AG04449 (cell line): Measurements from ENCODE around the gene IFI27.
A peak's percentile ranks its signal among the peaks of the same experiment; 100 is the strongest.

ENCODE experiments used
- CTCF ChIA-PET: fragments of 350-600 bp; formaldehyde crosslinking; extraction: SDS; loops from one replicate; lab custom pipeline; 2021; ENCODE audit warnings: antibody characterized with exemption; lab: Yijun Ruan, JAX
- POLR2A ChIA-PET: fragments of 400-600, 350-600 bp; formaldehyde crosslinking; extraction: SDS; loops from one replicate; lab custom pipeline; 2020; ENCODE audit warnings: antibody characterized with exemption, inconsistent platforms; lab: Yijun Ruan, JAX
- DNase-seq: peaks from one replicate; pipeline ENCODE4 v3.0.0-alpha.2; 2010; ENCODE audit warnings: low read depth, low spot score
- H3K4me3 ChIP-seq: 2 replicates; pipeline ENCODE4 v1.5.1; 2011; ENCODE audit warnings: low read depth, mild to moderate bottlenecking, control low read depth, low read length
- TF ChIP-seq, protein P1 (sequence below): IDR thresholded peaks from one replicate; pipeline ENCODE4 v1.5.1; 2011; ENCODE audit warnings: mild to moderate bottlenecking, moderate library complexity, low read length, control low read depth, inconsistent platforms; ENCODE audit not compliant: insufficient read depth; ENCODE audit errors: missing control alignments

The IFI27 gene

DNA sequence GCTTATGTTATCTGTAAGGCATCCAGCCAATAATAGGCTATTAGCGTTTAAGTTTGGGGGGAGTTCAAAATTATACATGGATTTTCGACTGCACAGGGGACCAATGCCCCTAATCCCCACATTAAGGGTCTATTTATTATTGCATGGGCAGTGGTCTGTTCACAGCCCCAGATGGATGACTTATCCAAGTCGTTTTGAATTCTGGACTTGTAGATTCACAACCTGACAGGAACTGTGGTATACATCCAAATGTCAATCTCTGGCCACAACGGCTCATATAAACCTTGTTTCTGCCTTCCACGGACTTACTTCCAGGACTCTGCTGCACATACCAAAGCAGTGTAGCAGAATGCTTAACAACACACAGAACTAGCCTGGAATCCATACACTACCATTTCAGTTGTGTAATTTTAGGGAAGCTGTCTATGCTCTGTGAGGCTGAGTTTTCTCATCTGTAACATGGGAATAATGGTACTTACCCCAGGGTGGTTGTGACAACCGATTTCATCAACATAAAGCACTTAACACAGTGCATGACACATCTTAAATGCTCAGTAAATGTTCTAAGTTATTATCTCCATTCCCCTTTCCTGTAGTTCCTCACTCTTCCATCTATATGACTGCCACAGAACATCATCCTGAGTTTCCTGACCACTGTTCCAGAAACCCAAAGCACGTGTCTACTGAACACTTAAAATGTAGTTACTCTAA, 33.3 kb upstream of the IFI27 start:
- TF ChIP-seq, protein P1, sequence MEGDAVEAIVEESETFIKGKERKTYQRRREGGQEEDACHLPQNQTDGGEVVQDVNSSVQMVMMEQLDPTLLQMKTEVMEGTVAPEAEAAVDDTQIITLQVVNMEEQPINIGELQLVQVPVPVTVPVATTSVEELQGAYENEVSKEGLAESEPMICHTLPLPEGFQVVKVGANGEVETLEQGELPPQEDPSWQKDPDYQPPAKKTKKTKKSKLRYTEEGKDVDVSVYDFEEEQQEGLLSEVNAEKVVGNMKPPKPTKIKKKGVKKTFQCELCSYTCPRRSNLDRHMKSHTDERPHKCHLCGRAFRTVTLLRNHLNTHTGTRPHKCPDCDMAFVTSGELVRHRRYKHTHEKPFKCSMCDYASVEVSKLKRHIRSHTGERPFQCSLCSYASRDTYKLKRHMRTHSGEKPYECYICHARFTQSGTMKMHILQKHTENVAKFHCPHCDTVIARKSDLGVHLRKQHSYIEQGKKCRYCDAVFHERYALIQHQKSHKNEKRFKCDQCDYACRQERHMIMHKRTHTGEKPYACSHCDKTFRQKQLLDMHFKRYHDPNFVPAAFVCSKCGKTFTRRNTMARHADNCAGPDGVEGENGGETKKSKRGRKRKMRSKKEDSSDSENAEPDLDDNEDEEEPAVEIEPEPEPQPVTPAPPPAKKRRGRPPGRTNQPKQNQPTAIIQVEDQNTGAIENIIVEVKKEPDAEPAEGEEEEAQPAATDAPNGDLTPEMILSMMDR, result no peak
- CTCF ChIA-PET, result interaction anchor here (1.0 kb wide), 1 partner anchor 41 kb away, joined by 3 read pairs; no protein-coding TSS in a partner anchor
- no peak overlapping the region for H3K4me3 ChIP-seq
- POLR2A ChIA-PET, result no interaction called here
- DNase-seq, result no peak

DNA sequence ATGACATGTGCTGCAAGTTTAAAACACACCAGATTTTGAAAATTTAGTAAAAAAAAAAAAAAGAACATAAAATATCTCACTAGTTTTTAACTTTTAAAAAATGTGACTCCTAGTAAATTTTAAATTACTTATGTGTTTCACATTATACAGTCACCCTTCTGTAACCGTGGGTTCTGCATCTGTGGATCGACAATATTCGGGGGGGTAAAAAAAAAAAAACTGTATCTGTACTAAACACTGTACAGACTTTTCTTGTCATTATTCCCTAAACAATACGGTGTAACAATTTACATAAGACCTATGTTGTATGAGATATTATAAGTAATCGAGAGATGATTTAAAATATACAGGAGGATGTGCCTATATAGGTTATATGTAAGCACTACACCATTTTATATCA, 32.7 kb upstream of the IFI27 start:
- ChIA-PET CTCF (interaction anchor here (1.6 kb wide), 1 partner anchor 54 kb away, joined by 8 read pairs; no protein-coding TSS in a partner anchor), POLR2A (no interaction called here)
- TF ChIP-seq, protein P1, result no peak
- DNase-seq, result no peak
- H3K4me3 ChIP-seq, result no peak overlapping the region

DNA sequence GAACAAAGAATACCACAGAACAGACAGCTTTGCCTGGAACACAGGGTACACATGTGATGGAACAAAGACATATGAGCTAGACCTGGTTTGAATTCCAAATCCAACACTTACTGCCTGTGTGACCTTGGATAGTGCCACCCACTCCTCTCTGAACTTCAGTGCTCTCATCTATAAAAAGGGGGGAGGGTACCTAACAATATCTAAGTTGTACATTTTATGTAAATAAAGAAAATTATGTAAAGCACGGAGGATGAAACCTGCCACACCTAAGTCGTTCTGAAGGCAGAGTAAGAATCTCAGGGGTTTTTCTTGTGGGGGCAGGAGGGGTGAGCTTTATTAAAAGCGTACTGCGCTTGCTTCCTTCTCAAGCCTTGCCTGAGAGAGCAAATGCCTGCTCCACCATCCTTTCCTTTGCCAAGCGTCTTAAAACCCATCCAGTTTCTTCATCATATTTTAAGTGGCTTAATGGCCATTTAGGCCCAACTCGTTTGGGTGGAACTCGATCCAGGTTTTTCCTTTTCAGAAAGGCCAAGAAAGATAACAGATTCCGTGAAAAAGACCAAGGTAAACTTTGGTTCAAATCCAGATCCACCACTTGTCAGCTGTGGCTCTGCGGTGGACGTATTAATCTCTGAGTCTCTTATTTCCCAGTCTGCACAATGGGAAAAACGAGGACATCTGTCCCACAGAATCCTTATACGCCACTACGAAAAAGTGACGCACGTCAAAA, 30.5 kb upstream of the IFI27 start:
- ChIA-PET POLR2A (interaction anchor here (1.2 kb wide), 1 partner anchor 23 kb away, joined by 3 read pairs; no protein-coding TSS in a partner anchor), CTCF (interaction anchor here (0.9 to 2.5 kb wide), 7 partner anchors 13 to 141 kb away, joined by 3 to 17 read pairs (median 6); no protein-coding TSS in a partner anchor)
- H3K4me3 ChIP-seq, result peak overlapping the region; percentile 95
- TF ChIP-seq, protein P1, result no peak
- DNase-seq, result no peak

DNA sequence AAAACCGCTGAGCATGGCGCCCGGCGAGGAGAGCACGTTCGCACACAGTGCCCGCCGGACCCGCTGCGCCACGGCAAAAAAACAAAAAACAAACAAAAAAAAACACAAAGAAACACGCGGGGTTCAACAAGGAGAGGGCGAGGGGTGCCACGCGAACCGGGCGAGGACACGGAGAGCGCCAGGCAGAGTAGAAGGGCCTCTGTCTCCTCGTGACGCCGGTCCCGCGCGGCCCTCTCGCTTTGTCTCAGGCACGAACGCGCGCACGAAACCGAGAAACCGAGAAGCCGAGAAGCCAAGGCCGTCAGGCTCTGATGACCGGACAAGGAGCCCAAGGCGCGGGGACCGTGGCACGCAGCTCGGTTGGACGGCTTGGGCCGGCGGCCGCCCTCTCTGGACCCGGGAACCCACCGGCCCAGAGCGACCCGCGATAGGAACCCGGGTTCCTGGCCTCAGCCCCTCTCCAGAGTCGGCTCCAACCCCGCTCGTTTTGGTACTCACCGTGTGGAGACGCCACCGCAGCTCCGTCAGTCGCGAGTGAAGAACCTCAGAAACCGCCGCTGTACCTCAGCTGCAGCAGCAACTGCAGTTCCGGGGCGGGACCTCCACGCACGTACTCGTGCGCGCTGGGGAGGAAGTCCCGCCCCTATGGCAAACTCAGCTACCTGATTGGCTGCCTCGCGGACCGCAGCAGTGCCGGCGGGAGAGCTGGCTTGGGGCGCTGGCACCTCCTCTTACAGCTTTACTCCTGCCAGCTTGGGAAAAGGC, 29.7 kb upstream of the IFI27 start, which contains the start of the genes DDX24 and IFI27L1:
DDX24 (minus strand) TSS at position 582 of the 765 bp plus-strand sequence. CDS start 1,460 bp downstream, outside the sequence.
IFI27L1 (plus strand) TSS at position 690 of the 765 bp plus-strand sequence. CDS start 15,628 bp downstream, outside the sequence.
- DNase-seq, result peak; percentile 66
- ChIA-PET POLR2A (interaction anchor here (0.6 to 1.2 kb wide), 8 partner anchors 15 to 1328 kb away, joined by 3 to 6 read pairs (median 3); partner anchors contain the start of gene IFI27L2), CTCF (interaction anchor here (0.9 to 2.5 kb wide), 6 partner anchors 14 to 56 kb away, joined by 3 to 17 read pairs (median 8); partner anchors contain the start of gene IFI27L2)
- TF ChIP-seq, protein P1, result no peak
- H3K4me3 ChIP-seq, result peak within 1 kb of the TSS; percentile 95

DNA sequence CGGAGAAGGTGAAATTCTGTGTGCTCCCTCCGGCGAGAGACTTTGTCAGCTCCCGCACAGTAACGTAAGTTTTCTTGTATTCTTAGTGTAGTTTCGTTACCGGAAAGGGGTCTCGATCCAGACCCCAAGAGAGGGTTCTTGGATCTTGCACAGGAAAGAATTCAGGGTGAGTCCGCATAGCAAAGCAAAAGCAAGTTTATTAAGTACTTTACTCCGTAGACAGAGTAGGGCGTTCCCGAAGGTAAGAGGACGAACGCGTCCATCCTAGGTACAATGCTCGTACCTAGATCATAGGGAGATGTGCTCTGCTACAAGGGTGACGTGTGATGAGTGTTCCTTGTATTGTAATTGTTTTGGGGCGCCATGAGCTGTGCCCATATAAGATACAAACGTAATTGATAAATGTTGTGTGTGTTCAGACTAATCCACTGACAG, 29.1 kb upstream of the IFI27 start:
- peak overlapping the region; percentile 95 for H3K4me3 ChIP-seq
- no peak for DNase-seq
- TF ChIP-seq, protein P1, result no peak
- CTCF ChIA-PET, result interaction anchor here (0.9 to 2.5 kb wide), 6 partner anchors 15 to 55 kb away, joined by 3 to 17 read pairs (median 8); partner anchors contain the start of gene IFI27L2
- POLR2A ChIA-PET, result interaction anchor here (0.6 to 1.2 kb wide), 8 partner anchors 16 to 1327 kb away, joined by 3 to 6 read pairs (median 3); partner anchors contain the start of gene IFI27L2
